GM19463 (cell line): Measurements from ENCODE around the gene GRIK5.

ENCODE experiments used
- ATAC-seq: cut with Tn5 transposase; IDR thresholded peaks from one replicate; pipeline ENCODE4 v1.9.1; 2021; ENCODE audit warnings: mild to moderate bottlenecking, moderate library complexity; ENCODE audit not compliant: unreplicated experiment

The GRIK5 gene

GRCh38 chr19:42095142-42095813 is 25.3 kb upstream of the GRIK5 start:
- no peak for ATAC-seq

GRCh38 chr19:42093926-42094325 is 23.9 kb upstream of the GRIK5 start:
- no peak for ATAC-seq

- no peak for ATAC-seq
These were observed 23.5 kb upstream of the GRIK5 start for GRCh38 chr19:42093505-42093904.

- ATAC-seq, result no peak
These were observed 22.3 kb upstream of the GRIK5 start for GRCh38 chr19:42092350-42092749.

GRCh38 chr19:42091742-42092141 is 21.7 kb upstream of the GRIK5 start:
- no peak for ATAC-seq

- no peak for ATAC-seq
These were observed 21.3 kb upstream of the GRIK5 start for GRCh38 chr19:42091300-42091699.

GRCh38 chr19:42090672-42091071 is 20.7 kb upstream of the GRIK5 start:
- no peak for ATAC-seq

- no peak for ATAC-seq
These were observed 19.8 kb upstream of the GRIK5 start for GRCh38 chr19:42089772-42090171.

GRCh38 chr19:42089191-42089750 is 19.3 kb upstream of the GRIK5 start:
- no peak for ATAC-seq

- no peak for ATAC-seq
These were observed 18.6 kb upstream of the GRIK5 start for GRCh38 chr19:42088471-42089190.

- ATAC-seq, result no peak
These were observed 17.0 kb upstream of the GRIK5 start for GRCh38 chr19:42086770-42087550.

GRCh38 chr19:42086188-42086736 is 16.3 kb upstream of the GRIK5 start:
- ATAC-seq, result no peak

GRCh38 chr19:42083537-42083936 is 13.5 kb upstream of the GRIK5 start:
- ATAC-seq, result no peak

GRCh38 chr19:42081584-42082203 is 11.7 kb upstream of the GRIK5 start:
- ATAC-seq, result no peak

GRCh38 chr19:42080764-42081375 is 10.9 kb upstream of the GRIK5 start:
- ATAC-seq, result no peak

GRCh38 chr19:42079886-42080763 is 10.1 kb upstream of the GRIK5 start:
- no peak for ATAC-seq

GRCh38 chr19:42079276-42079669 is 9.3 kb upstream of the GRIK5 start:
- no peak for ATAC-seq

GRCh38 chr19:42078538-42079275 is 8.7 kb upstream of the GRIK5 start:
- no peak for ATAC-seq

GRCh38 chr19:42078058-42078457 is 8.1 kb upstream of the GRIK5 start:
- ATAC-seq, result no peak
